NT2/D1 (cell line): ENCODE measurements around the gene EHBP1L1.

Experiments
- SUZ12 ChIP-seq: IDR thresholded peaks from 2 replicates; pipeline ENCODE4 v1.6.1; 2011; ENCODE audit not compliant: insufficient read length, insufficient read depth; ENCODE audit errors: extremely low read depth
- ZNF274 ChIP-seq: IDR thresholded peaks from 2 replicates; pipeline ENCODE4 v1.6.1; 2011; ENCODE audit warnings: mild to moderate bottlenecking, low read depth, low read length

- TF ChIP-seq SUZ12: no peak
- no peak for TF ChIP-seq ZNF274
Measured at GRCh38 chr11:65562788-65563187, 13.1 kb upstream of the EHBP1L1 start.
